ENCODE data around the gene TNS3. TPM values are rescaled to one million over a fixed set of nuclear protein-coding genes. Genes with fewer than 3 reads are reported as not detected.

TNS3 gene
- total and polyA plus RNA-seq, 9 of the 15 experiments (the other 6 are each of a cell fraction or from before 2014, with no cell fraction given), result 0.20 TPM; not detected in 8

DNA sequence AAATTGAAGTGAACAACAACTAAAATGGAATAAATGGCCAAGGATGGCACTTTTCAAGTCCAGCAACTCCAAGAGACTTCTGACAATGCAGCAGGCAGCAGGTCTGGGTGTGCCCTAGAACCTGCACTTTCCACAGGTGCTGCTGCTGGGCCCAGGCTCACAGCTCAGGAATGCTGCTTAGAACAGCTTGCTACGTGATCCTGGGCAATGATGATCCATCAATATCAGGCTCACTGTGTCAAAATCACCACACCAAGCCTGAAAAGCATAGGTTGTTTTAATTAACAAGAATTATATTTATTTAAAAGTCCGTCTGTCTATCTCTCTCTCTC is 148.4 kb downstream of the TNS3 start:
- Histone ChIP-seq H2AFZ (ENCODE audit: low read depth, low read length) (no peak overlapping the region), H3K27ac (ENCODE audit: extremely low read depth, low read depth, low read length) (no peak overlapping the region), H3K9me1 (ENCODE audit: control insufficient read depth, insufficient read depth, low read length) (no peaks in the 10 kb centered on the region), H3K79me2 (ENCODE audit: control insufficient read depth, insufficient read depth, low read length) (no peaks in the 10 kb centered on the region), H3K27me3 (ENCODE audit: control insufficient read depth in 2 of 2, insufficient read depth in 2 of 2, low read length in 2 of 2) (peaks cover 3% of the 10 kb centered on the region in 2 experiments; a peak in 2 of 5 replicates), H3K36me3 (ENCODE audit: control insufficient read depth, insufficient read depth, low read length) (no peaks in the 10 kb centered on the region), H3K9ac (ENCODE audit: insufficient read depth in 1 of 2, low read depth in 2 of 2, low read length in 2 of 2) (no peak overlapping the region), H3K4me1 (replicated peaks in 1 of 2; ENCODE audit: control insufficient read depth in 2 of 2, insufficient read depth in 2 of 2, low read length in 2 of 2) (no peaks in the 10 kb centered on the region), H3K4me2 (ENCODE audit: insufficient read depth, low read length) (no peak overlapping the region), H4K20me1 (replicated peaks; ENCODE audit: control insufficient read depth, insufficient read depth, low read length) (no peaks in the 10 kb centered on the region), H3K9me3 (replicated peaks; ENCODE audit: control insufficient read depth, insufficient read depth, low read depth, low read length) (no peaks in the 10 kb centered on the region), H3K4me3 (no peak overlapping the region)
- in situ Hi-C loops (cut with MboI) (no loop called here), intact Hi-C loops (cut with micrococcal nuclease) (loop anchor here (10.0 kb wide), 1 partner anchor 381 kb away; no protein-coding TSS in a partner anchor)
- DNase-seq (ENCODE audit: extremely low read depth in 1 of 4, low spot score in 3 of 4), result no peak
- BruUV-seq (replicated peaks), result no TSS peak
- no peak for ATAC-seq
- TF ChIP-seq HMG20B (CRISPR knock-in tag; IDR thresholded peaks at IDR 0.05) (no peak), MCM5 (IDR thresholded peaks at IDR 0.05; ENCODE audit: low read depth) (no peak), ETS1 (conservative IDR thresholded peaks at IDR 0.05; ENCODE audit: control insufficient read depth, low read depth, low read length) (no peak), STAT5A (IDR thresholded peaks at IDR 0.05; ENCODE audit: borderline replicate concordance, low read length) (no peak), CEBPZ (IDR thresholded peaks at IDR 0.05; ENCODE audit: borderline replicate concordance, low read depth, low read length) (no peak), SREBF2 (CRISPR knock-in tag; IDR thresholded peaks at IDR 0.05) (no peak), GABPB2 (CRISPR knock-in tag; conservative IDR thresholded peaks at IDR 0.05) (no peak), ZNF707 (CRISPR knock-in tag; conservative IDR thresholded peaks at IDR 0.05) (no peak), L3MBTL2 (IDR thresholded peaks at IDR 0.05) (no peak), DDX20 (tag; IDR thresholded peaks at IDR 0.05; ENCODE audit: low read depth) (no peak), MXI1 (IDR thresholded peaks at IDR 0.05; ENCODE audit: low read depth, low read length) (no peak)
- WGBS (ENCODE audit: insufficient coverage, low coverage, missing lambda C conversion rate), result 0% methylated on average over 2 of the region's 2 CpGs
- POLR2A ChIA-PET, result interaction anchor here (0.6 kb wide), 1 partner anchor 11 kb away, joined by 4 read pairs; no protein-coding TSS in a partner anchor
- CTCF ChIA-PET (ENCODE audit: low intra/inter-chr PET ratio), result no interaction called here
- FAIRE-seq, result no peak
